ENCODE measurements around the gene BOLA1. TPM values are rescaled to one million over a fixed set of nuclear protein-coding genes. Genes with fewer than 3 reads are reported as not detected.
A peak's percentile ranks its signal among the peaks of the same experiment; 100 is the strongest.
"Not testable (repeated sequence)": the region's sequence is repeated elsewhere in the genome, so short reads cannot be mapped to it uniquely, and the experiment has no call there.

BOLA1 gene
- total and polyA plus RNA-seq, 4 experiments from 2014 or later = 25.2 to 31.4 (median 25.2) TPM

GRCh38 chr1:149936992-149937705, 37.8 kb downstream of the BOLA1 start:
- Histone ChIP-seq H3K4me3 (ENCODE audit: low read length in 2 of 2) (no peak overlapping the region), H3K4me1 (ENCODE audit: insufficient read depth, low read length) (peaks cover 18% of the 10 kb centered on the region), H3K27ac (ENCODE audit: low read depth, low read length) (no peak overlapping the region), H3K27me3 (ENCODE audit: insufficient read depth, low read length) (no peaks in the 10 kb centered on the region), H3K36me3 (ENCODE audit: insufficient read depth, low read length) (no peaks in the 10 kb centered on the region), H3K9me3 (ENCODE audit: control insufficient read depth in 1 of 2, low read length in 2 of 2) (no peaks in the 10 kb centered on the region)
- intact Hi-C loops (cut with micrococcal nuclease) = no loop called here
- Mint-ChIP-seq H3K36me3 (no peaks in the 10 kb centered on the region), H3K4me1 (peaks cover 12 to 25% (median 18%) of the 10 kb centered on the region in 4 donors), H3K27ac (peak overlapping the region in 4 of 7 donors; percentile 5 to 70 (median 52)), H3K4me3 (no peak overlapping the region), H3K27me3 (peaks cover 0 to 2% of the 10 kb centered on the region in 2 donors), H3K9me3 (no peaks in the 10 kb centered on the region)
- ChIA-PET POLR2A (ENCODE audit: partially characterized antibody) (interaction anchor here (3.2 to 3.4 kb wide), 2 partner anchors 9 to 50 kb away, joined by 14 to 19 read pairs; partner anchors contain the start of gene SF3B4), CTCF (ENCODE audit: partially characterized antibody) (interaction anchor here (1.1 kb wide), 1 partner anchor 121 kb away, joined by 3 read pairs; no protein-coding TSS in a partner anchor)
- DNase-seq = no peak

GRCh38 chr1:149937759-149938158, 38.4 kb downstream of the BOLA1 start:
- CTCF ChIA-PET (ENCODE audit: partially characterized antibody) = interaction anchor here (1.1 kb wide), 1 partner anchor 120 kb away, joined by 3 read pairs; no protein-coding TSS in a partner anchor
- POLR2A ChIA-PET (ENCODE audit: partially characterized antibody) = interaction anchor here (3.2 to 3.4 kb wide), 2 partner anchors 10 to 51 kb away, joined by 14 to 19 read pairs; partner anchors contain the start of gene SF3B4

GRCh38 chr1:149938668-149939003, 39.3 kb downstream of the BOLA1 start:
- H3K27ac ChIP-seq (ENCODE audit: low read depth, low read length); H3K27me3 Mint-ChIP-seq; H3K4me3 ChIP-seq (ENCODE audit: low read length in 2 of 2); H3K36me3 ChIP-seq (ENCODE audit: insufficient read depth, low read length); DNase-seq; H3K36me3 Mint-ChIP-seq; H3K27me3 ChIP-seq (ENCODE audit: insufficient read depth, low read length); CTCF ChIA-PET (ENCODE audit: partially characterized antibody); H3K9me3 ChIP-seq (ENCODE audit: control insufficient read depth in 1 of 2, low read length in 2 of 2); H3K9me3 Mint-ChIP-seq; H3K4me3 Mint-ChIP-seq: not testable (repeated sequence)
- intact Hi-C loops (cut with micrococcal nuclease) = loop anchor here (1.0 kb wide), 2 partner anchors 11 to 52 kb away; partner anchors contain the start of gene SF3B4
- POLR2A ChIA-PET (ENCODE audit: partially characterized antibody) = interaction anchor here (1.1 to 3.4 kb wide), 4 partner anchors 11 to 54 kb away, joined by 3 to 19 read pairs (median 9); partner anchors contain the start of gene SF3B4
- Mint-ChIP-seq H3K4me1 (peaks cover 14 to 34% (median 18%) of the 10 kb centered on the region in 4 donors), H3K27ac (peak overlapping the region in 1 of 7 donors; percentile 14)
- peaks cover 18% of the 10 kb centered on the region for H3K4me1 ChIP-seq (ENCODE audit: insufficient read depth, low read length)

More at GRCh38 chr1:149937759-149938158, 38.4 kb downstream of the BOLA1 start:
- DNase-seq = peak in 1 of 5 donors; percentile 46
- Histone ChIP-seq H3K4me1 (ENCODE audit: insufficient read depth, low read length) (peaks cover 18% of the 10 kb centered on the region), H3K27me3 (ENCODE audit: insufficient read depth, low read length) (no peaks in the 10 kb centered on the region), H3K27ac (ENCODE audit: low read depth, low read length) (no peak overlapping the region), H3K9me3 (ENCODE audit: control insufficient read depth in 1 of 2, low read length in 2 of 2) (no peaks in the 10 kb centered on the region), H3K36me3 (ENCODE audit: insufficient read depth, low read length) (no peaks in the 10 kb centered on the region), H3K4me3 (ENCODE audit: low read length in 2 of 2) (no peak overlapping the region)
- intact Hi-C loops (cut with micrococcal nuclease) = no loop called here
- no peak overlapping the region for H3K4me3 Mint-ChIP-seq
- H3K36me3 Mint-ChIP-seq = no peaks in the 10 kb centered on the region
- H3K9me3 Mint-ChIP-seq = no peaks in the 10 kb centered on the region
- H3K4me1 Mint-ChIP-seq = peaks cover 12 to 26% (median 18%) of the 10 kb centered on the region in 4 donors
- peak overlapping the region in 3 of 7 donors; percentile 29 to 48 (median 42) for H3K27ac Mint-ChIP-seq
- H3K27me3 Mint-ChIP-seq = no peaks in the 10 kb centered on the region

- POLR2A ChIA-PET (ENCODE audit: partially characterized antibody) = interaction anchor here (3.4 kb wide), 1 partner anchor 53 kb away, joined by 19 read pairs; a partner anchor contains a TSS
- no peak overlapping the region for H3K4me3 ChIP-seq (ENCODE audit: low read length in 2 of 2)
- no peak overlapping the region for H3K27ac ChIP-seq (ENCODE audit: low read depth, low read length)
- Mint-ChIP-seq H3K36me3 (peaks cover 12 to 15% of the 10 kb centered on the region in 2 donors), H3K4me3 (peak overlapping the region in 1 of 8 donors; percentile 15), H3K27me3 (no peaks in the 10 kb centered on the region), H3K4me1 (peaks cover 14 to 32% (median 18%) of the 10 kb centered on the region in 4 donors), H3K9me3 (no peaks in the 10 kb centered on the region), H3K27ac (peak overlapping the region in 6 of 7 donors; percentile 3 to 72 (median 14))
- CTCF ChIA-PET (ENCODE audit: partially characterized antibody) = no interaction called here
- H3K27me3 ChIP-seq (ENCODE audit: insufficient read depth, low read length) = no peaks in the 10 kb centered on the region
- peaks cover 18% of the 10 kb centered on the region for H3K4me1 ChIP-seq (ENCODE audit: insufficient read depth, low read length)
- no peaks in the 10 kb centered on the region for H3K36me3 ChIP-seq (ENCODE audit: insufficient read depth, low read length)
- DNase-seq = no peak
- intact Hi-C loops (cut with micrococcal nuclease) = no loop called here
- H3K9me3 ChIP-seq (ENCODE audit: control insufficient read depth in 1 of 2, low read length in 2 of 2) = no peaks in the 10 kb centered on the region
Observed at GRCh38 chr1:149940427-149940826, 41.1 kb downstream of the BOLA1 start.

GRCh38 chr1:149942207-149942606, 42.8 kb downstream of the BOLA1 start:
- no peak overlapping the region for H3K4me3 ChIP-seq (ENCODE audit: low read length in 2 of 2)
- H3K4me1 ChIP-seq (ENCODE audit: insufficient read depth, low read length) = peaks cover 17% of the 10 kb centered on the region
- no peak for DNase-seq
- Mint-ChIP-seq H3K4me3 (no peak overlapping the region), H3K27ac (no peak overlapping the region), H3K27me3 (no peaks in the 10 kb centered on the region), H3K4me1 (peaks cover 13 to 30% (median 17%) of the 10 kb centered on the region in 4 donors), H3K36me3 (peaks cover 20 to 22% of the 10 kb centered on the region in 2 donors), H3K9me3 (no peaks in the 10 kb centered on the region)
- intact Hi-C loops (cut with micrococcal nuclease) = no loop called here
- ChIA-PET CTCF (ENCODE audit: partially characterized antibody) (interaction anchor here (1.0 kb wide), 1 partner anchor 131 kb away, joined by 3 read pairs; no protein-coding TSS in a partner anchor), POLR2A (ENCODE audit: partially characterized antibody) (interaction anchor here (1.2 kb wide), 1 partner anchor 20 kb away, joined by 3 read pairs; no protein-coding TSS in a partner anchor)
- H3K9me3 ChIP-seq (ENCODE audit: control insufficient read depth in 1 of 2, low read length in 2 of 2) = no peaks in the 10 kb centered on the region
- H3K27ac ChIP-seq (ENCODE audit: low read depth, low read length) = no peak overlapping the region
- no peaks in the 10 kb centered on the region for H3K36me3 ChIP-seq (ENCODE audit: insufficient read depth, low read length)
- no peaks in the 10 kb centered on the region for H3K27me3 ChIP-seq (ENCODE audit: insufficient read depth, low read length)

GRCh38 chr1:149942885-149943284, 43.5 kb downstream of the BOLA1 start:
- Mint-ChIP-seq H3K9me3 (no peaks in the 10 kb centered on the region), H3K27me3 (no peaks in the 10 kb centered on the region), H3K27ac (peak overlapping the region in 6 of 7 donors; percentile 3 to 58 (median 42)), H3K4me1 (peaks cover 8 to 23% (median 10%) of the 10 kb centered on the region in 4 donors), H3K4me3 (no peak overlapping the region), H3K36me3 (peaks cover 24 to 27% of the 10 kb centered on the region in 2 donors)
- no peaks in the 10 kb centered on the region for H3K27me3 ChIP-seq (ENCODE audit: insufficient read depth, low read length)
- ChIA-PET POLR2A (ENCODE audit: partially characterized antibody) (interaction anchor here (1.2 kb wide), 1 partner anchor 19 kb away, joined by 3 read pairs; no protein-coding TSS in a partner anchor), CTCF (ENCODE audit: partially characterized antibody) (interaction anchor here (1.0 kb wide), 1 partner anchor 130 kb away, joined by 3 read pairs; no protein-coding TSS in a partner anchor)
- H3K27ac ChIP-seq (ENCODE audit: low read depth, low read length) = no peak overlapping the region
- no peak for DNase-seq
- peaks cover 10% of the 10 kb centered on the region for H3K4me1 ChIP-seq (ENCODE audit: insufficient read depth, low read length)
- no peaks in the 10 kb centered on the region for H3K36me3 ChIP-seq (ENCODE audit: insufficient read depth, low read length)
- no peak overlapping the region for H3K4me3 ChIP-seq (ENCODE audit: low read length in 2 of 2)
- intact Hi-C loops (cut with micrococcal nuclease) = no loop called here
- no peaks in the 10 kb centered on the region for H3K9me3 ChIP-seq (ENCODE audit: control insufficient read depth in 1 of 2, low read length in 2 of 2)

GRCh38 chr1:149945206-149945605, 45.8 kb downstream of the BOLA1 start:
- peaks cover 31 to 39% of the 10 kb centered on the region in 2 donors for H3K36me3 Mint-ChIP-seq
- H3K27ac Mint-ChIP-seq = no peak overlapping the region

More at GRCh38 chr1:149945206-149945605, 45.8 kb downstream of the BOLA1 start:
- intact Hi-C loops (cut with micrococcal nuclease) = no loop called here
- H3K27me3 Mint-ChIP-seq = no peaks in the 10 kb centered on the region
- H3K9me3 ChIP-seq (ENCODE audit: control insufficient read depth in 1 of 2, low read length in 2 of 2) = no peaks in the 10 kb centered on the region
- H3K4me1 Mint-ChIP-seq = peaks cover 0 to 11% (median under 1%) of the 10 kb centered on the region in 4 donors
- DNase-seq = no peak
- H3K4me1 ChIP-seq (ENCODE audit: insufficient read depth, low read length) = no peaks in the 10 kb centered on the region
- H3K9me3 Mint-ChIP-seq = no peaks in the 10 kb centered on the region
- no peak overlapping the region for H3K4me3 Mint-ChIP-seq
- H3K36me3 ChIP-seq (ENCODE audit: insufficient read depth, low read length) = no peaks in the 10 kb centered on the region
- ChIA-PET POLR2A (ENCODE audit: partially characterized antibody) (interaction anchor here (1.2 kb wide), 1 partner anchor 58 kb away, joined by 4 read pairs; a partner anchor contains a TSS), CTCF (ENCODE audit: partially characterized antibody) (interaction anchor here (1.6 kb wide), 1 partner anchor 17 kb away, joined by 3 read pairs; no protein-coding TSS in a partner anchor)
- H3K27me3 ChIP-seq (ENCODE audit: insufficient read depth, low read length) = no peaks in the 10 kb centered on the region
- no peak overlapping the region for H3K4me3 ChIP-seq (ENCODE audit: low read length in 2 of 2)
- no peak overlapping the region for H3K27ac ChIP-seq (ENCODE audit: low read depth, low read length)

All from CD4-positive, alpha-beta memory T cell (primary cell).